Breast epithelium (tissue), 4 donors: ENCODE data around the gene RGS21. TPM values are rescaled to one million over a fixed set of nuclear protein-coding genes. Genes with fewer than 3 reads are reported as not detected.

Experiments used
- DNase-seq, 2 donors: peaks; one replicate each; pipeline ENCODE4 v3.0.0-alpha.2; 2019; ENCODE audit warnings: low spot score in 2 of 2
- H3K27ac ChIP-seq, 2 donors: fragments of 200-600 bp; sonication (generic) in 1 of 2; one replicate each; pipeline ENCODE4 v1.5.1; 2016 to 2019; ENCODE audit warnings: mild to moderate bottlenecking in 1 of 2
- H3K27me3 ChIP-seq, 2 donors: fragments of 200-600 bp; sonication (generic) in 1 of 2; one replicate each; pipeline versions ENCODE4 v1.5.1 to v1.6.0; 2017 to 2019; ENCODE audit warnings: control low read depth in 1 of 2, mild to moderate bottlenecking in 1 of 2
- H3K36me3 ChIP-seq: fragments of 200-600 bp; one replicate; pipeline ENCODE4 v1.5.1; 2019
- H3K4me1 ChIP-seq, 2 donors: fragments of 200-600 bp; sonication (generic); one replicate each; pipeline ENCODE4 v1.5.1; 2016 to 2019; ENCODE audit warnings: control low read depth in 1 of 2
- H3K4me3 ChIP-seq, 3 donors: fragments of 200-600 bp; sonication (generic); 1 replicate in 2 of 3; 2 replicates in 1 of 3; pipeline ENCODE4 v1.5.1; 2016 to 2019; ENCODE audit warnings: mild to moderate bottlenecking in 3 of 3, moderate library complexity in 2 of 3
- H3K9me3 ChIP-seq, 2 donors: fragments of 200-600 bp; sonication (generic) in 1 of 2; one replicate each; pipeline ENCODE4 v1.5.1; 2016 to 2019; ENCODE audit warnings: control low read depth in 1 of 2
- POLR2A ChIP-seq: fragments of 450-650 bp; IDR thresholded peaks from one replicate; pipeline ENCODE4 v1.6.1; 2016; ENCODE audit warnings: antibody characterized with exemption, mild to moderate bottlenecking, moderate library complexity
- POLR2AphosphoS5 ChIP-seq, 3 donors: sonication (generic); formaldehyde crosslinking; IDR thresholded peaks; one replicate each; pipeline ENCODE4 v1.6.1; 2017; ENCODE audit warnings: antibody characterized with exemption in 3 of 3
- intact Hi-C: fragments of 100-400 bp; cut with DNase I; formaldehyde crosslinking; loops from one replicate; pipeline ENCODE4 v1.15.1; 2023; ENCODE audit warnings: low total_unique reads
- total RNA-seq, 3 donors: library from RNA; depleted of rRNA; stranded (reverse); fragments of >200 nt; gene quantifications; one replicate each; pipeline ENCODE4 v1.1.0, GENCODE V29; 2016
- TF ChIP-seq, protein P1 (sequence below), 3 donors: fragments of 450-650 bp; IDR thresholded peaks; one replicate each; pipeline ENCODE4 v1.5.1; 2016 to 2017; ENCODE audit warnings: antibody characterized with exemption in 3 of 3, mild to moderate bottlenecking in 3 of 3, moderate library complexity in 3 of 3

The RGS21 gene
- total RNA-seq, 3 donors from 2014 or later: not detected

DNA sequence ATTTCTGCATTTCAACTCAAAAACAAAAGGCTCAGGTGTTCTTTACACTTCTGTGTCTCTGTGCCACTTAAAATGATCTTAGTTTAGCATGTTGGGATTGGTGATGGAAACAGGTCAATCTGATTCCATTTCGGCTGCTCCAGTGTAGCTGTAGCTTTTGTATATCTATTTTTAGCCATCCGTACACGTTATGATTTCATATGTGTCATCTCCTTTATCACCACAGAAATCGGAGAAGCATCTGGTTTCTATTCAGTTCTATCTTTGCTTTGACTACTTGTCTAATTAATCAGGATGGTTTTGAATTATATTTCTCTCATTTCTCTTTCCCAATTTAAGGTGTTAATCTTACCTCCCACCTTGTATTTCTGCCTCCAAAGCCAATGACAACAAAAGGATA, 41.1 kb downstream of the RGS21 start:
- Histone ChIP-seq H3K36me3 (no peaks in the 10 kb centered on the region), H3K4me1 (no peaks in the 10 kb centered on the region), H3K9me3 (no peaks in the 10 kb centered on the region), H3K4me3 (no peak overlapping the region), H3K27ac (no peak overlapping the region), H3K27me3 (no peaks in the 10 kb centered on the region)
- DNase-seq: no peak
- TF ChIP-seq POLR2AphosphoS5 (IDR thresholded peaks at IDR 0.05) (no peak), POLR2A (no peak)
- TF ChIP-seq, protein P1, sequence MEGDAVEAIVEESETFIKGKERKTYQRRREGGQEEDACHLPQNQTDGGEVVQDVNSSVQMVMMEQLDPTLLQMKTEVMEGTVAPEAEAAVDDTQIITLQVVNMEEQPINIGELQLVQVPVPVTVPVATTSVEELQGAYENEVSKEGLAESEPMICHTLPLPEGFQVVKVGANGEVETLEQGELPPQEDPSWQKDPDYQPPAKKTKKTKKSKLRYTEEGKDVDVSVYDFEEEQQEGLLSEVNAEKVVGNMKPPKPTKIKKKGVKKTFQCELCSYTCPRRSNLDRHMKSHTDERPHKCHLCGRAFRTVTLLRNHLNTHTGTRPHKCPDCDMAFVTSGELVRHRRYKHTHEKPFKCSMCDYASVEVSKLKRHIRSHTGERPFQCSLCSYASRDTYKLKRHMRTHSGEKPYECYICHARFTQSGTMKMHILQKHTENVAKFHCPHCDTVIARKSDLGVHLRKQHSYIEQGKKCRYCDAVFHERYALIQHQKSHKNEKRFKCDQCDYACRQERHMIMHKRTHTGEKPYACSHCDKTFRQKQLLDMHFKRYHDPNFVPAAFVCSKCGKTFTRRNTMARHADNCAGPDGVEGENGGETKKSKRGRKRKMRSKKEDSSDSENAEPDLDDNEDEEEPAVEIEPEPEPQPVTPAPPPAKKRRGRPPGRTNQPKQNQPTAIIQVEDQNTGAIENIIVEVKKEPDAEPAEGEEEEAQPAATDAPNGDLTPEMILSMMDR (IDR thresholded peaks at IDR 0.05): no peak
- intact Hi-C loops: no loop called here

DNA sequence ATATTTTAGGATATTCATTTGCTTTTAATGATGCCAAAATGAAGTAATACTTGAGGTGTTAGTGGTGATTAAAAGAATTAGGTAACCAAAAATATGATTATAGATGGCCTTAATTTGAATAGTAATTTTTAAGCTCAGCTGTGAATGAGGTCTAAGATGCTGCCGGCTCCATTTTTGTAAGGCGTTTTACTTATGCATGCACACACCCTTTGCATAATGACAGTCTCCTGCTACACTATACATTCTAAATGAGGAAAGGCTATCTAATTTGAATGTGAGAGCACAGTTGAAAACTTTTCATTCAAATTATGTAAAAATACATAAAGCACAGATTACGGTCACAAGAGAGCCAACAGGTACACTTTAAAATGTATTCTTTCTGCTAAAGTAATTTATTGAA, 41.6 kb downstream of the RGS21 start:
- TF ChIP-seq POLR2A: no peak
- TF ChIP-seq POLR2AphosphoS5 (IDR thresholded peaks at IDR 0.05): no peak
- H3K9me3 ChIP-seq: no peaks in the 10 kb centered on the region
- no peaks in the 10 kb centered on the region for H3K36me3 ChIP-seq

DNA sequence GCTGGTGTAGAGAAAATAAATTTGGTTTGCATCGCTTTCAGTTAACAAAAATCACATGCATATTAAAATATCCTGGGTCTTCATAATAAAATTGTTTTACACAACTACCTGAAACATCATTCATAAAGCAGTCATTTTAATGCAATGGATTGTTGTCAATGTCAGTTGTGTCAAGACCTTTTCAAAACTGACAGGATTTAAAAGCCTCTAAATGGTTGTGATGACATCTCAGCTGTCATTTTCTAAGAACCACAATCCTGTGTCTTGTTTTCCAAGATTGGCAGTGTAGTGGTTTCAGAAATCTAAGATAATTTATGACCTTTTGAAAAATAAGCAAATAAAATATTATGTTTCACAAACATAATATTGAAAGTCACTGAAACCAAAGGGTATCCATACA, 42.0 kb downstream of the RGS21 start:
- intact Hi-C loops: no loop called here
- no peak for DNase-seq
- no peak overlapping the region for H3K4me3 ChIP-seq
- H3K36me3 ChIP-seq: no peaks in the 10 kb centered on the region
- H3K27ac ChIP-seq: no peak overlapping the region
- TF ChIP-seq, protein P1 (IDR thresholded peaks at IDR 0.05): no peak
- no peak for TF ChIP-seq POLR2AphosphoS5 (IDR thresholded peaks at IDR 0.05)
- no peaks in the 10 kb centered on the region for H3K4me1 ChIP-seq
- H3K27me3 ChIP-seq: no peaks in the 10 kb centered on the region
- H3K9me3 ChIP-seq: no peaks in the 10 kb centered on the region

More for the DNA sequence above, 41.6 kb downstream of the RGS21 start:
- Histone ChIP-seq H3K27me3 (no peaks in the 10 kb centered on the region), H3K4me1 (no peaks in the 10 kb centered on the region), H3K27ac (no peak overlapping the region), H3K4me3 (no peak overlapping the region)
- no peak for DNase-seq
- intact Hi-C loops: no loop called here

DNA sequence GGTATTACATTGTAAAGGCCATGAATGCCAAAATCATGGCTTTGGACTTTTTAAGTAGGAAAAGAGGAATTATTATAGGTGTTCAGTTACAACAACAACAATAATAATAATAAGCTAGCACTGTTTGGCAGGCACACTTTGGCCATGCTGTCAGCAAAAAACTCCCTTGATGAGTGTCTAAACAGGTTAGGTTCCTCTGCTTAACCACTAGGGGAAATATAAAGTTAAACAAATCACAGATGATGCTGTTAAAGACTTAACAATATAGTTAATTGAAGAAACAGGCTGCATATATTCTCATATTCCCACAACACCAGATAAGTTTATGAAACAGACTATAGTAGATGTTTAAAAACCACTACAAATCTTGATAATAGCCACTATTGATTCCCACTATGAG, 46.4 kb downstream of the RGS21 start:
- no peaks in the 10 kb centered on the region for H3K4me1 ChIP-seq
- H3K27ac ChIP-seq: no peak overlapping the region
- H3K36me3 ChIP-seq: no peaks in the 10 kb centered on the region
- no peak overlapping the region for H3K4me3 ChIP-seq
- H3K9me3 ChIP-seq: no peaks in the 10 kb centered on the region
- DNase-seq: no peak
- H3K27me3 ChIP-seq: no peaks in the 10 kb centered on the region
- TF ChIP-seq POLR2A (no peak), POLR2AphosphoS5 (IDR thresholded peaks at IDR 0.05) (no peak)
- TF ChIP-seq, protein P1 (IDR thresholded peaks at IDR 0.05): no peak
- intact Hi-C loops: no loop called here

DNA sequence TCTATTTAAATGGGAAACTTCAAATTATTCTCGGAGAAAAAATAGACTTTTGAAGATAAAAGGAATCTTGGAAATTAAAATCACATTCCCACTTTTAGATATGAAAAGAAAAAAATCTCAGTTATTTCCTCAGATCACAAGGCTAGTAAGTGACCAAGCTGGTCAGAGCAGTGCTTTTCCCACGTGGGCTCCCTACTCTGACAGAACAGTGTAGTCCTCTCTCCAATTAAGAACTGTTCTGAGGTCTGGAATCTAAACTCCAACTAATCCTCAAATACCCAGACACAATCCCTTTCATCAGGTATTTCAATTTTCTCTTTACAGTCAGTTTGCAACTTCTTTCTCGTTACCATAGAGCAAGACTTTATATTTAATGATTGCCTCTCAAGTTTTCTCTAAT, 50.6 kb downstream of the RGS21 start:
- Histone ChIP-seq H3K36me3 (no peaks in the 10 kb centered on the region), H3K4me1 (no peaks in the 10 kb centered on the region), H3K4me3 (no peak overlapping the region), H3K9me3 (no peaks in the 10 kb centered on the region), H3K27me3 (no peaks in the 10 kb centered on the region), H3K27ac (no peak overlapping the region)
- intact Hi-C loops: no loop called here
- TF ChIP-seq, protein P1 (IDR thresholded peaks at IDR 0.05): no peak
- TF ChIP-seq POLR2AphosphoS5 (IDR thresholded peaks at IDR 0.05) (no peak), POLR2A (no peak)
- no peak for DNase-seq

DNA sequence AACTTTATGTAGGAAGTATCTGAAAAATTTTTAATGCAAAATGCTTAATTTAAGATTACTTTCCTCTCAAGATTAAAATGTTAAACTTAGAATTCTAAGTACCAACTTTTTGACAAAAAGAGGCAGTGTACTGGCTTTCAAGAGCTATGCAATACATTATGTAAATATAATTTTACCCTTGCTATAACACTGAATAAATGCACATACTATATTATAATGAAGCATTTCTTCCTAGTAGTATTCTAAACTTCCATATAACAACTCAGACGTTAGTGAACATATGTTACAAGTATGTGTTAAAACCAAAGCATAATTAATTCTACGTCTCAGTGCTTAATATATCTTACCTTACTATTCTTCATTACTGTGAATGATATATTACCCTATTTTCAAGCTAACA, 58.5 kb downstream of the RGS21 start:
- H3K36me3 ChIP-seq: no peaks in the 10 kb centered on the region
- H3K4me1 ChIP-seq: no peaks in the 10 kb centered on the region
- no peaks in the 10 kb centered on the region for H3K9me3 ChIP-seq
- H3K27ac ChIP-seq: no peak overlapping the region
- H3K27me3 ChIP-seq: no peaks in the 10 kb centered on the region
- DNase-seq: no peak
- intact Hi-C loops: no loop called here
- TF ChIP-seq, protein P1 (IDR thresholded peaks at IDR 0.05): no peak
- TF ChIP-seq POLR2A: no peak
- TF ChIP-seq POLR2AphosphoS5 (IDR thresholded peaks at IDR 0.05): no peak
- no peak overlapping the region for H3K4me3 ChIP-seq
